Common myeloid progenitor, CD34-positive (primary cell): ENCODE data around the gene CELF2.

Source experiments
- CTCF ChIA-PET: fragments of 350-600 bp; sonication (Branson Sonifier 250); formaldehyde crosslinking; loops from one replicate; lab custom pipeline; 2021; ENCODE audit warnings: antibody characterized with exemption; lab: Charles Lee
- POLR2A ChIA-PET: fragments of 350-600 bp; sonication (Branson Sonifier 250); formaldehyde crosslinking; loops from one replicate; lab custom pipeline; 2021; ENCODE audit warnings: antibody characterized with exemption; lab: Charles Lee
- DNase-seq, 3 donors: peaks; one replicate each; pipeline versions ENCODE4 v3.0.0 to v3.0.0-alpha.2; 2013
- H3K27ac ChIP-seq, 2 experiments: 1 replicate in 1 of 2; 2 replicates in 1 of 2; pipeline ENCODE4 v1.7.0; 2013; ENCODE audit warnings: inconsistent platforms in 2 of 2, low read length in 2 of 2, mild to moderate bottlenecking in 2 of 2, low read depth in 1 of 2, moderate library complexity in 1 of 2; ENCODE audit not compliant: severe bottlenecking in 2 of 2, insufficient read depth in 1 of 2, poor library complexity in 1 of 2
- H3K27me3 ChIP-seq, 5 experiments: replicated peaks in 2 of 5; 1 replicate in 3 of 5; 2 replicates in 2 of 5; pipeline versions ENCODE4 v1.6.1 to v1.7.0; 2013; ENCODE audit warnings: low read length in 4 of 5, mild to moderate bottlenecking in 2 of 5, moderate library complexity in 2 of 5, inconsistent platforms in 1 of 5; ENCODE audit not compliant: insufficient read depth in 5 of 5, control insufficient read depth in 4 of 5
- H3K36me3 ChIP-seq, 4 experiments: 1 replicate in 2 of 4; 2 replicates in 2 of 4; pipeline versions ENCODE4 v1.6.1 to v1.7.0; 2013; ENCODE audit warnings: low read length in 3 of 4, control low read depth in 1 of 4, mild to moderate bottlenecking in 1 of 4; ENCODE audit not compliant: control insufficient read depth in 4 of 4, insufficient read depth in 4 of 4
- H3K4me1 ChIP-seq, 4 experiments: 1 replicate in 3 of 4; 2 replicates in 1 of 4; pipeline versions ENCODE4 v1.6.1 to v1.7.1; 2013; ENCODE audit warnings: low read length in 3 of 4, mild to moderate bottlenecking in 3 of 4, control low read depth in 1 of 4, inconsistent platforms in 1 of 4, moderate library complexity in 1 of 4; ENCODE audit not compliant: control insufficient read depth in 4 of 4, insufficient read depth in 4 of 4; ENCODE audit errors: control extremely low read depth in 1 of 4
- H3K4me3 ChIP-seq, 7 experiments: 1 replicate in 4 of 7; 2 replicates in 3 of 7; pipeline versions ENCODE4 v1.5.1 to v1.7.0; 2013; ENCODE audit warnings: mild to moderate bottlenecking in 7 of 7, low read length in 6 of 7, moderate library complexity in 6 of 7, inconsistent platforms in 2 of 7, low read depth in 2 of 7, control low read depth in 1 of 7; ENCODE audit not compliant: insufficient read depth in 4 of 7, control insufficient read depth in 1 of 7; ENCODE audit errors: extremely low read depth in 1 of 7
- H3K9me3 ChIP-seq, 5 experiments: 1 replicate in 4 of 5; 2 replicates in 1 of 5; pipeline versions ENCODE4 v1.6.1 to v1.7.1; 2013; ENCODE audit warnings: low read length in 4 of 5, mild to moderate bottlenecking in 2 of 5, inconsistent platforms in 1 of 5, low read depth in 1 of 5, moderate library complexity in 1 of 5; ENCODE audit not compliant: control insufficient read depth in 4 of 5, insufficient read depth in 2 of 5; ENCODE audit errors: control extremely low read depth in 1 of 5
- WGBS: methylation state at CpG from one replicate; pipeline ENCODE4 v1.1.5; 2013; ENCODE audit not compliant: insufficient coverage; 5-methylcytosine and 5-hydroxymethylcytosine counted together

The CELF2 gene

DNA sequence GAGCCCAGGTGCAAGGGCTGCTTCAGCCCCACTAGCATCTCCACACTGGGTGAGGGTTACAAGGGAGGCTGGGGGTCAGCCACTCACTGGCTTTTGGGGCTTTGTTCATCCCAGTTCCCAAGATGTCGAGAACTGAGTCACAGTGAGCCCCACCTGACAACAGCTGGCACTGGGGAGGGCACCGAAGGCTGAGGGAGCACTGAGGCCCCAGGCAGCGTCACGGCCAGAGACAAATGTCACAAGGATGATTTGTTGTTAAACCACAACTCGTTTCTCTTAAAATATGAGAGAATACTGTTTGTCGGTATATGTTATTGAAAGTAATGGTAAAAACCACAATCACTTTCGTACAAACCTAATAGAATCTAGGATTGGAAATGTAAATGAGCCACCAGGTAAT is 219.9 kb downstream of the CELF2 start:
- Histone ChIP-seq H3K36me3 (peaks cover 3 to 67% (median 38%) of the 10 kb centered on the region in 4 experiments), H3K9me3 (no peaks in the 10 kb centered on the region), H3K27ac (peak overlapping the region in 1 of 2 experiments; percentile 47), H3K4me1 (peaks cover 0 to 54% (median 12%) of the 10 kb centered on the region in 4 experiments), H3K4me3 (no peak overlapping the region), H3K27me3 (no peaks in the 10 kb centered on the region)
- ChIA-PET CTCF (interaction anchor here (0.8 to 3.0 kb wide), 2 partner anchors 11 to 98 kb away, joined by 3 to 8 read pairs; no protein-coding TSS in a partner anchor), POLR2A (no interaction called here)
- no peak for DNase-seq
- 70% methylated on average over 6 of the region's 7 CpGs for WGBS

DNA sequence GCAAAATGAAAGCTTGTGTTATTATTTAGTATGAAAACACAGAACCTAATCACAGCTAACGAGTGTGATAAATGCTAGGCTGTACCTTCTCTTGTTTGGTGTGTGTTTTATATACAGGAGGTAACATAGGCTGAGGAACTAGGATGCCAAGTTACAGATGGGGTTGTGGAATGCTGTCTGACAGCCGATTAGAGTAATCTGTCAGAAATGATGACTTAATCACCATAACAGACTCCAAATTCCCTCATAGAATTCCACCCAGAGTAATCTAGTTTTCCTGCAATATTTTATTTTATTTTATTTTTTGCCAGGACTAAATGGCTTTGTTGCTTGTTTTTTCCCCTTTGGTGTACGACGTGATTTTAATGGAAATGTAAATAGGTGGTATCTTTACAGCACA is 221.2 kb downstream of the CELF2 start:
- H3K9me3 ChIP-seq: no peaks in the 10 kb centered on the region
- CTCF ChIA-PET: interaction anchor here (3.0 kb wide), 1 partner anchor 12 kb away, joined by 8 read pairs; no protein-coding TSS in a partner anchor
- no peak for DNase-seq
- no peaks in the 10 kb centered on the region for H3K27me3 ChIP-seq
- peaks cover 0 to 58% (median 13%) of the 10 kb centered on the region in 4 experiments for H3K4me1 ChIP-seq
- POLR2A ChIA-PET: interaction anchor here (1.0 kb wide), 1 partner anchor 27 kb away, joined by 3 read pairs; no protein-coding TSS in a partner anchor
- peak overlapping the region in 1 of 7 experiments; percentile 20 for H3K4me3 ChIP-seq
- peaks cover 0 to 67% (median 30%) of the 10 kb centered on the region in 4 experiments for H3K36me3 ChIP-seq
- no peak overlapping the region for H3K27ac ChIP-seq
- WGBS: no CpG with 5 or more reads among the region's 4 CpGs

DNA sequence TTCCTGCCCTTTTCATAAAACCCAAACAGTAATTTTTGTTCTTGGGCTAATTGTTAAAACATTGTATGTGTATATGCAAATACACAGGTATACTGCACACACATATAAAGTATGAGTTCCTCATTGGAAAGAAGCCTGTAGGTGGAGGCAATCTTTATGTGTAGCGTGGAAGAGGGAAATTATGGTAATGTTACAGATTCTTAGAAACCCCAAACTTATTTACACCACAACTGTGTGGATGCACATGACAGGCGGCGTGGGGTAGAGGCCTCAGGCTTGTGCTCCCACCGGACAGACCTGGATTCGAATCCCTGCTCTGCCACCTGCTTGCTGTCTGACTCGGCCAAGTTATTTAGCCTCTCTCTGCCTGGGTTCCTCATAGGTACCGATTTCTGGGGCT is 223.0 kb downstream of the CELF2 start:
- H3K9me3 ChIP-seq: no peaks in the 10 kb centered on the region
- H3K36me3 ChIP-seq: peaks cover 0 to 72% (median 32%) of the 10 kb centered on the region in 4 experiments
- no peaks in the 10 kb centered on the region for H3K27me3 ChIP-seq
- CTCF ChIA-PET: interaction anchor here (0.9 to 1.2 kb wide), 2 partner anchors 12 to 129 kb away, joined by 3 to 5 read pairs; no protein-coding TSS in a partner anchor
- H3K27ac ChIP-seq: peak overlapping the region in 1 of 2 experiments; percentile 35
- no peak overlapping the region for H3K4me3 ChIP-seq
- no peak for DNase-seq
- H3K4me1 ChIP-seq: peaks cover 4 to 50% (median 13%) of the 10 kb centered on the region in 4 experiments
- WGBS: 93% methylated on average over 6 of the region's 7 CpGs
- POLR2A ChIA-PET: interaction anchor here (0.6 kb wide), 1 partner anchor 1741 kb away, joined by 3 read pairs; no protein-coding TSS in a partner anchor

DNA sequence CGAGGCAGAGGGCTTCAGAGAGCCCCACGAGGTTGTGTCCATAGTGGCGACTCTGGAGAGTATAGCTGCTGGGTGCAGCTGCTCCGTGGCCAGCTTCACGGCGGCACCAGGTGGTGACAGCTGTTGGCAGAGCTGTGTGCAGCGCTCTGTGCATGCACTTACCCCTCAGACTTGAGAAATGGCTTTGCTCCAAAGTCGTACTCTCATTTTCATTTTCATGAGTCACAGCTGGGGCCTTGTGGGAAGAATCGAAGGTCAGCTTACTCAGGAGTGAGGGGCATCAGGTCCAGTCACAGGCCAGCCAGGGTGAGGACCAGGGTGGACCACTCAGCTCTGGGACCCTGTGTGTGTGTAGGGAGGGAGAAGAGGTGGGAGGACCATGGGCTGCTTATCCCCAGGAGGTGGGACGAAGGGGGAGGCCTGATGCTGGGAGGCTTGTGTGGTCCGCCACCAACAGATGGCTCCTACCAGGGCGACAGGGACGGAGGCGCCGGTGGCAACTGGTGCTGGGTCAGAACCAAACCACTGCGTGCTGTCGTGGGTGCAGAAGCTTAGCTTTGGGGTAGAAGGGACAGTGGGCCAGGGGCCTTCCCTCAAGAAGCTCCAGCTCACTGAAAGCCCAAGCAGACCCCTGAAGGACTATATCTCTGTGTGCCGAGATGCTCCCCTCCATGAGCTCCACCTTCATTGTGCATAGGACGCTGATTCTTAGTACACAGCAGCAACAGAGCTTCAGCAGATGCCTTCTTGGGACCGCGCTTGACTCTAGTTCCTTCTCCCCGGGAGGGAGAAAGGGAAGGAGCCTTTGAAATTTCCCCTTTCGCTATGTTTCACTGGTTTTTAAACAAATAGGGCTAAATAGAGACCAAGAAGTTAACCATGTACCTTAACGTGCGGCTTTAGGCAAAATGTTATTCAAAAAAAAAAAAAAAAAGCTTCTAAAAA is 225.0 kb downstream of the CELF2 start:
- peaks cover 4 to 34% (median 10%) of the 10 kb centered on the region in 4 experiments for H3K4me1 ChIP-seq
- POLR2A ChIA-PET: no interaction called here

DNA sequence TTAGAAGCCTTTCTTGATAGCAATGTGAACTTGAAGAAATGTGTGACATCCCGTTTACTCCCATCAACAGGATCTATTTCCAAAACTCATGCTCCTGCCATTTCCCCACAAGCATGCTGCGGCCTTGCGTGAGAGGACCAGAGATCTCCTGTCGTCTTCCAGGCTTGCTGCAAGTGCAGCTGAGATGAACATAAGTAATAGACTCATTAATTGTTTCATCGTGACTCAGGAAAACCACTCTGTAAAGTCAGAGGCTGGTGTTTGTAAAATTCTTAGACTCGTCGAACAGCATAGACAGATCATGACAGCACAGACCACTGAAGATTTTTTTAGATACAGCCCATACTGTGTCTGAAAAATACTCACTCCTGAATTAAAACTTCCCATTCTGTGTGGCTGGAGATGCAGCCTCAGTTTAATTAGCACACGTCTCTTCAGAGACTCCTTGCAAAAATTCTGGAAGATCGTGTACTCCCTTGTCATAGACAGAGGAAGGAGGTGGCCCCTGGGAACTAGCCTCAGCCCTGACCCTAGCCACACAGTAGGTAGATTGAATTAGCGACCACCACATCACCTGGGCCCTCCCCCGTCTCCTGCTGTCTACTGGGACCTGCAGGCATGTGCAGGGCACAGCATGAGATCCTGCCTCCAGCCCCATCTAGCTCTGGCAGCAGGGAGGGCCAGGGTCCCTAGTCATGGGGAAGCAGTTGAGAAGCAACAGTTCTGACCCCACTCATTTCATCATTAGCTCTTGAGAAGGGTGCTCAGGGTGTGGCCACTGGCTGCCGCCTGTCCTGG is 226.0 kb downstream of the CELF2 start:
- no peak overlapping the region for H3K4me3 ChIP-seq
- 87% methylated on average over 8 of the region's 12 CpGs for WGBS
- peaks cover 3 to 82% (median 45%) of the 10 kb centered on the region in 4 experiments for H3K36me3 ChIP-seq
- no peak for DNase-seq
- ChIA-PET POLR2A (interaction anchor here (1.1 kb wide), 1 partner anchor 11 kb away, joined by 3 read pairs; no protein-coding TSS in a partner anchor), CTCF (interaction anchor here (0.8 to 2.3 kb wide), 2 partner anchors 17 to 45 kb away, joined by 3 to 7 read pairs; no protein-coding TSS in a partner anchor)
- no peak overlapping the region for H3K27ac ChIP-seq
- H3K4me1 ChIP-seq: peaks cover 4 to 31% (median 10%) of the 10 kb centered on the region in 4 experiments
- no peaks in the 10 kb centered on the region for H3K9me3 ChIP-seq
- no peaks in the 10 kb centered on the region for H3K27me3 ChIP-seq

More for the DNA sequence above, 225.0 kb downstream of the CELF2 start:
- 82% methylated on average over 20 of the region's 25 CpGs for WGBS
- H3K36me3 ChIP-seq: peaks cover 3 to 82% (median 40%) of the 10 kb centered on the region in 4 experiments
- peak overlapping the region in 1 of 2 experiments; percentile 44 for H3K27ac ChIP-seq
- H3K9me3 ChIP-seq: no peaks in the 10 kb centered on the region
- CTCF ChIA-PET: interaction anchor here (0.6 to 2.3 kb wide), 5 partner anchors 11 to 67 kb away, joined by 3 to 7 read pairs (median 3); no protein-coding TSS in a partner anchor
- H3K4me3 ChIP-seq: no peak overlapping the region
- no peaks in the 10 kb centered on the region for H3K27me3 ChIP-seq
- peak in 2 of 3 donors; percentile 51 to 62 for DNase-seq

- Histone ChIP-seq H3K4me1 (peaks cover 4 to 21% (median 10%) of the 10 kb centered on the region in 4 experiments), H3K9me3 (no peaks in the 10 kb centered on the region), H3K4me3 (no peak overlapping the region), H3K27me3 (no peaks in the 10 kb centered on the region), H3K27ac (no peak overlapping the region), H3K36me3 (peaks cover 12 to 85% (median 54%) of the 10 kb centered on the region in 4 experiments)
- ChIA-PET POLR2A (no interaction called here), CTCF (no interaction called here)
- peak in 1 of 3 donors; percentile 29 for DNase-seq
- no CpG with 5 or more reads among the region's 2 CpGs for WGBS
Measured at GRCh38 chr10:11245095-11245479, 227.4 kb downstream of the CELF2 start.
